PC-9 (cell line): ENCODE measurements around the gene ECM2. TPM values are rescaled to one million over a fixed set of nuclear protein-coding genes. Genes with fewer than 3 reads are reported as not detected.

Experiments
- BruUV-seq: library from RNA; stranded (reverse); fragments of 400-500 nt; replicated peaks from 2 replicates; lab custom pipeline; 2021; lab: Mats Ljungman, UMichigan
- CTCF ChIA-PET: fragments of 300-600 bp; sonication (Branson Sonifier 250); formaldehyde crosslinking; loops from one replicate; lab custom pipeline; 2022; ENCODE audit warnings: antibody characterized with exemption; lab: Charles Lee
- POLR2A ChIA-PET: fragments of 300-600 bp; sonication (Branson Sonifier 250); formaldehyde crosslinking; loops from one replicate; lab custom pipeline; 2022; ENCODE audit warnings: antibody characterized with exemption; ENCODE audit not compliant: unreplicated experiment; lab: Charles Lee
- DNase-seq, 2 experiments: peaks; one replicate each; pipeline versions ENCODE4 v3.0.0 to v3.0.0-alpha.2; 2015 to 2022; ENCODE audit warnings: mixed read lengths in 1 of 2
- H2AFZ ChIP-seq: fragments of 200-600 bp; sonication (generic); 2 replicates; pipeline ENCODE4 v1.8.1; 2017; ENCODE audit warnings: antibody characterized with exemption
- H3F3A ChIP-seq: fragments of 200-600 bp; sonication (generic); 2 replicates; pipeline ENCODE4 v1.8.1; 2017; ENCODE audit warnings: antibody characterized with exemption, mild to moderate bottlenecking, low read depth; ENCODE audit not compliant: insufficient read depth
- H3K27ac ChIP-seq: fragments of 200-600 bp; sonication (generic); 2 replicates; pipeline ENCODE4 v1.6.1; 2016; ENCODE audit warnings: mixed run types
- H3K27me3 ChIP-seq: fragments of 200-600 bp; sonication (generic); 2 replicates; pipeline ENCODE4 v1.6.1; 2016; ENCODE audit warnings: low read depth, mixed run types; ENCODE audit not compliant: insufficient read depth
- H3K36me3 ChIP-seq: fragments of 200-600 bp; sonication (generic); 2 replicates; pipeline ENCODE4 v1.6.1; 2016; ENCODE audit warnings: low read depth, mixed run types
- H3K4me1 ChIP-seq: fragments of 200-600 bp; sonication (generic); replicated peaks from 2 replicates; pipeline ENCODE4 v1.6.1; 2016; ENCODE audit warnings: mixed run types; ENCODE audit not compliant: insufficient read depth
- H3K4me2 ChIP-seq: fragments of 200-600 bp; sonication (generic); 2 replicates; pipeline ENCODE4 v1.6.1; 2017; ENCODE audit warnings: mixed run types
- H3K4me3 ChIP-seq: fragments of 200-600 bp; sonication (generic); 2 replicates; pipeline ENCODE4 v1.6.1; 2016; ENCODE audit warnings: mixed run types
- H3K79me2 ChIP-seq: fragments of 200-600 bp; sonication (generic); 2 replicates; pipeline ENCODE4 v1.6.1; 2017; ENCODE audit warnings: low read depth, mixed run types
- H3K9me2 ChIP-seq: fragments of 200-600 bp; sonication (generic); 2 replicates; pipeline ENCODE4 v1.8.1; 2017; ENCODE audit warnings: mild to moderate bottlenecking; ENCODE audit not compliant: insufficient read depth
- H3K9me3 ChIP-seq: fragments of 200-600 bp; sonication (generic); 2 replicates; pipeline ENCODE4 v1.8.1; 2016; ENCODE audit warnings: low read depth; ENCODE audit not compliant: insufficient read depth
- H4K20me1 ChIP-seq: fragments of 200-600 bp; sonication (generic); 2 replicates; pipeline ENCODE4 v1.8.1; 2017; ENCODE audit not compliant: insufficient read depth
- CTCF ChIP-seq: fragments of 200-600 bp; sonication (generic); conservative IDR thresholded peaks from 2 replicates; pipeline ENCODE4 v1.6.1; 2017; ENCODE audit warnings: mixed run types, antibody characterized with exemption, mild to moderate bottlenecking, moderate library complexity
- EZH2 ChIP-seq: fragments of 200-600 bp; sonication (generic); IDR thresholded peaks from 2 replicates; pipeline ENCODE4 v1.8.0; 2017; ENCODE audit warnings: antibody characterized with exemption, low read depth
- intact Hi-C: fragments of 100-400 bp; cut with micrococcal nuclease; formaldehyde crosslinking; loops from one replicate; pipeline ENCODE4 v1.10.0; 2022; ENCODE audit not compliant: unreplicated experiment
- total RNA-seq: library from RNA; stranded (reverse); gene quantifications from 2 replicates; pipeline ENCODE4 v1.2.3, GENCODE V29; 2021

The ECM2 gene
- total RNA-seq, 1 experiment from 2014 or later, result 3.1 TPM

DNA sequence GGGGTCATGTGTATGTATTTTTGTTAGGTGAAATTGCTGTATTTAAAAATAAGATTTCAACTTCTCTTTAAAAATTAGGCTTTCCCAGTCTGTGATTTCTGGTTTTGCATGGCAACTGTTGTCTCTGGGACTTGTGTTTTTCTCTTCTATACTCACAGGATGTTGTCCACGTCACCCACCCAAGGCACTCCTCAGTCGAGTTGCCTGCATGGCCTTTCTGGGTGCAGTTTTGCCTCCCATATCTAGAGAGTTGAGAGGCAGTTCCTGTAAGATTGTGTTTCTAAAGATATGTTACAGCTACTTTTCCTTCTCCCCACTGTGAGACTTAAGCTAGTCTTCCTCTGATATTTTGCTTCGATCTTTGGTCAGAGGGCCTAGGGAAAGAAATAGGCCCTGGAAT, 51.2 kb downstream of the ECM2 start:
- Histone ChIP-seq H3K27me3 (no peaks in the 10 kb centered on the region), H3K4me2 (no peak overlapping the region), H4K20me1 (no peaks in the 10 kb centered on the region), H3K9me3 (no peaks in the 10 kb centered on the region), H3K9me2 (no peaks in the 10 kb centered on the region), H3K36me3 (no peaks in the 10 kb centered on the region), H3K27ac (no peak overlapping the region), H3K79me2 (no peaks in the 10 kb centered on the region), H3K4me1 (peaks cover 28% of the 10 kb centered on the region), H3F3A (no peaks in the 10 kb centered on the region), H3K4me3 (no peak overlapping the region), H2AFZ (no peak overlapping the region)
- POLR2A ChIA-PET, result no interaction called here
- no peak for DNase-seq
- BruUV-seq, result no TSS peak
- intact Hi-C loops, result no loop called here
- no peak for TF ChIP-seq EZH2
- no peak for TF ChIP-seq CTCF
- CTCF ChIA-PET, result no interaction called here

DNA sequence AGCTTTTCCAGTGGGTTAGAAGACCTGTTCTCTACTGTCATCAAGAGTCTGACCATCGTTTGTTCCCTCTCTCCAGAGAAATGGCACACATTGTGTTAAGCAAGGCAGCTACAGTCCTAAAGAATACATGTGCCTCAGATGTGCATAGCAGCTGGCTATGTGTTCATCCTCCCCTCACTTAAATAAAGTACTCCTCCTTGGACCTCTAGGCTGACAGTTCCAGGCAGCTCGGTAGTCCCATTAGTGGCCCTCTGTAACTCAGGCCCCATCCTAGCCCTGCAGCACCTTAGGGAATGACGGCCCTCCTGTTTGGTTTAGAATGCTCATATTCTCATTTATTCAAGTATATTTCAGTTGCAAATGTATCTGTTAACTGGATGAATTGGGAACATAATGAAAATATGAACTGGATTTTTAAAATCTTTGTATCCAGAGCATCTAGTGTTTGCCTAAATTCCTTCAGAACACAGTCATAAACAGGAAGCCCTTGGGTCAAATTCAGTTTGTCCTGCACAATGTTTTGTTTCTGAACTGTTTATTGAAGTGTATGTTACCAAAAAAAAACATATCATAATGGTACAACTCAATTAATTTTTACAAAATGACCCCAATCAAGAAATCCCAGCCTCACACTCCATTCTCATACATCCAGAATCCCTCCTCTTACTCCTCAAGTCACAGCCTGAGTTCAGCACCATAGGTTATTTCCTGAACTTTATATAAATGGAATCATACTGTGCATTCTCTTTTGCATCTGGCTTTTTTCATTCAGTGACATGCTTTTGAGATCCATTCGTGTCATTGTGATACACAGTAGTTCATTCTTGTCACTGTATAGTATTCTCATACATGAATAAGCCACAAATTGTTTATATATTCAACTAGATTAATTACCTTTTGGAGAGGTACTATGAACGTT, 51.9 kb downstream of the ECM2 start:
- no TSS peak for BruUV-seq
- no peaks in the 10 kb centered on the region for H3K36me3 ChIP-seq

GRCh38 chr9:92482805-92483204, 53.0 kb downstream of the ECM2 start:
- H3K9me3 ChIP-seq, result no peaks in the 10 kb centered on the region
- DNase-seq, result no peak
- peaks cover 28% of the 10 kb centered on the region for H3K4me1 ChIP-seq
- BruUV-seq, result no TSS peak
- no peaks in the 10 kb centered on the region for H3F3A ChIP-seq
- no peaks in the 10 kb centered on the region for H4K20me1 ChIP-seq
- no peaks in the 10 kb centered on the region for H3K9me2 ChIP-seq
- H3K4me2 ChIP-seq, result no peak overlapping the region
- H3K27ac ChIP-seq, result no peak overlapping the region
- CTCF ChIA-PET, result no interaction called here
- TF ChIP-seq EZH2 (no peak), CTCF (no peak)
- H2AFZ ChIP-seq, result no peak overlapping the region
- H3K79me2 ChIP-seq, result no peaks in the 10 kb centered on the region
- no peaks in the 10 kb centered on the region for H3K36me3 ChIP-seq
- H3K27me3 ChIP-seq, result no peaks in the 10 kb centered on the region
- intact Hi-C loops, result no loop called here
- POLR2A ChIA-PET, result interaction anchor here (0.6 kb wide), 1 partner anchor 24 kb away, joined by 3 read pairs; no protein-coding TSS in a partner anchor
- no peak overlapping the region for H3K4me3 ChIP-seq

More for the DNA sequence above, 51.9 kb downstream of the ECM2 start:
- Histone ChIP-seq H3K79me2 (no peaks in the 10 kb centered on the region), H4K20me1 (no peaks in the 10 kb centered on the region), H3K4me3 (no peak overlapping the region), H3K27me3 (no peaks in the 10 kb centered on the region), H3K4me1 (peaks cover 28% of the 10 kb centered on the region), H2AFZ (no peak overlapping the region), H3F3A (no peaks in the 10 kb centered on the region), H3K9me2 (no peaks in the 10 kb centered on the region), H3K4me2 (no peak overlapping the region), H3K9me3 (no peaks in the 10 kb centered on the region), H3K27ac (no peak overlapping the region)
- ChIA-PET CTCF (no interaction called here), POLR2A (no interaction called here)
- TF ChIP-seq CTCF (no peak), EZH2 (no peak)
- DNase-seq, result peak in 1 of 2 experiments; percentile 37
- intact Hi-C loops, result no loop called here
